ENCODE results near the gene GBA2.
A peak's percentile ranks its signal among the peaks of the same experiment; 100 is the strongest.

GBA2 gene

GRCh38 chr9:35732800-35733541 is 16.1 kb downstream of the GBA2 start:
- H3K4me3 ChIP-seq (ENCODE audit: low read depth, low read length), result peak overlapping the region; percentile 94
- no peak for TF ChIP-seq CTCF (IDR thresholded peaks at IDR 0.05; ENCODE audit: borderline replicate concordance, insufficient read depth, low read depth, low read length)

GRCh38 chr9:35732185-35732799 is 16.7 kb downstream of the GBA2 start, which contains the start of the genes CREB3 and TLN1:
Gene CREB3, plus strand, starts transcription at chr9:35732666. Its CDS starts 107 bp downstream, at chr9:35732773.
Gene TLN1, minus strand, starts transcription at chr9:35732195. Its CDS starts 6,501 bp downstream, at chr9:35725694.
- TF ChIP-seq CTCF (IDR thresholded peaks at IDR 0.05; ENCODE audit: borderline replicate concordance, insufficient read depth, low read depth, low read length), result no peak
- H3K4me3 ChIP-seq (ENCODE audit: low read depth, low read length), result peak within 1 kb of the TSS; percentile 94

DNA sequence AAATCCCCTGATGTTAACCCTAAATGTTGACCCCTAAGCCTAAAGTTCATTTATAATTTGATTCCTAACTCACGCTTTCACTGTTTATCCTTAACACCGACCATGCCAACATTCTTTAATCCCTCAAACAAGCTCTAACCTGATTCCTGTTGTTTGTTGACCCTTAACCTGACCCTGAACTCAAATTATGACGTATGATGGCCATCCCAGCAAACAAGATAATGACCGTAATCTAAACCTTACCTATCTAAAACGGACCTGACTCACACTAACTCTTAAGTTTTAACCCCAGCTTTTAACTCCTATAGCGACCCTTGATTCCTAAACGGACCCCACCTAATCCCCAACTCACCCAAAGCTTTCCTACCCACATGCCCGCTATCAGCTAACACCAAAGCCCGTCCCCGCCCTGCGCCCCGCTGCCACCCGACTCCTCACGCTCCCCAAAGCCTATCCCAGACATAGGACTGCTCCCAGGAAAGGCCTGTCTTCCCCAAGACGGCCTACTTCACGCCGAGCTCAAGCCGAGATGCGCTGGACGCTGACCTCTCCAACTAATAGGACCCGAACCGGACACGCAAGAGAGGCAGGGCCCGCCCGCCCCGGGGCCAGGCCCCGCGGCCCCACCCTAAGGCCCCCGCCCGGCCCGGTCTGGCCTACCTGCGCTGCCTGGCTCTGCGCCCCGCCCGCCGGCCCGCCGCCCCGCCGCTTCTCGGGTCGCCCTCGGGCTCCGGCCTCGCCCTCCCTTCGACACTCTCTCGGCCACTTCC is 17.4 kb downstream of the GBA2 start:
- peak overlapping the region; percentile 94 for H3K4me3 ChIP-seq (ENCODE audit: low read depth, low read length)
- no peak for TF ChIP-seq CTCF (IDR thresholded peaks at IDR 0.05; ENCODE audit: borderline replicate concordance, insufficient read depth, low read depth, low read length)

- H3K4me3 ChIP-seq (ENCODE audit: low read depth, low read length), result peak overlapping the region; percentile 94
- TF ChIP-seq CTCF (IDR thresholded peaks at IDR 0.05; ENCODE audit: borderline replicate concordance, insufficient read depth, low read depth, low read length), result no peak
Measured at GRCh38 chr9:35730486-35730854, 18.6 kb downstream of the GBA2 start.

- TF ChIP-seq CTCF (IDR thresholded peaks at IDR 0.05; ENCODE audit: borderline replicate concordance, insufficient read depth, low read depth, low read length), result peak; percentile 51; the same call in 1 of the 2 replicates
- peak overlapping the region; percentile 94 for H3K4me3 ChIP-seq (ENCODE audit: low read depth, low read length)
Measured at GRCh38 chr9:35729700-35730485, 19.1 kb downstream of the GBA2 start.

DNA sequence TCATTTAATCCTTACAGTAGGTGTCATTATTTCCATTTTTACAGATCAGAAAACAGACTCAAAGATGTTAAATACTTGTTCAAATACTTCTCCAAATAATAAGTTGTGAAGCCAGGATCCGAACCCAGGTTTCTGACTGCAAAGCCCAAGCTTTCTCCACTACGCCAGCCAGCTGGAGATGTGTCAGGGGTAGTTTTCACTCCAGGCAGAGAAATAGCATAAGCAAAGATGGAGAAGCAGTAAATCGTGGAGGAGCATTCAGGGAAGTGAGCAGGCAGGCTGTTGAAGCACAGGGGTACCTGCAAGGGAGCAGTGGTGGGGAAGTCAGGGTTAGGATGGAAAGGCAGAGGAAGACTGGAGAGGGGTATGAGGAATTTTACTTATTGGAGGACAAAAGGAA is 19.9 kb downstream of the GBA2 start:
- peak overlapping the region; percentile 94 for H3K4me3 ChIP-seq (ENCODE audit: low read depth, low read length)
- TF ChIP-seq CTCF (IDR thresholded peaks at IDR 0.05; ENCODE audit: borderline replicate concordance, insufficient read depth, low read depth, low read length), result no peak
